ENCODE results near the gene AIF1.

The AIF1 gene

GRCh38 chr6:31641370-31641769 is 26.3 kb downstream of the AIF1 start:
- in situ Hi-C loops (cut with MboI; ENCODE audit: low sequenced_read_pairs), result no loop called here

- in situ Hi-C loops (cut with MboI; ENCODE audit: low sequenced_read_pairs), result no loop called here
Observed at GRCh38 chr6:31642798-31643570, 27.9 kb downstream of the AIF1 start.

- in situ Hi-C loops (cut with MboI; ENCODE audit: low sequenced_read_pairs), result no loop called here
Observed at GRCh38 chr6:31643818-31644454, 28.9 kb downstream of the AIF1 start.

- in situ Hi-C loops (cut with MboI; ENCODE audit: low sequenced_read_pairs), result no loop called here
Observed at GRCh38 chr6:31645325-31645724, 30.3 kb downstream of the AIF1 start.

- in situ Hi-C loops (cut with MboI; ENCODE audit: low sequenced_read_pairs), result no loop called here
Observed at GRCh38 chr6:31651602-31652191, 36.7 kb downstream of the AIF1 start.

GRCh38 chr6:31652925-31653724 is 38.1 kb downstream of the AIF1 start:
- in situ Hi-C loops (cut with MboI; ENCODE audit: low sequenced_read_pairs), result no loop called here

GRCh38 chr6:31654574-31655348 is 39.7 kb downstream of the AIF1 start:
- in situ Hi-C loops (cut with MboI; ENCODE audit: low sequenced_read_pairs), result no loop called here

- in situ Hi-C loops (cut with MboI; ENCODE audit: low sequenced_read_pairs), result no loop called here
Observed at GRCh38 chr6:31655349-31656237, 40.6 kb downstream of the AIF1 start, which contains the start of gene APOM. TSS of gene APOM (plus strand) at chr6:31655894. CDS start at chr6:31655967, 73 bp downstream.

GRCh38 chr6:31657406-31658157 is 42.5 kb downstream of the AIF1 start:
- in situ Hi-C loops (cut with MboI; ENCODE audit: low sequenced_read_pairs), result no loop called here

GRCh38 chr6:31658158-31658688 is 43.2 kb downstream of the AIF1 start:
- in situ Hi-C loops (cut with MboI; ENCODE audit: low sequenced_read_pairs), result no loop called here

GRCh38 chr6:31658983-31659648 is 44.1 kb downstream of the AIF1 start:
- in situ Hi-C loops (cut with MboI; ENCODE audit: low sequenced_read_pairs), result no loop called here

GRCh38 chr6:31659649-31660380 is 44.8 kb downstream of the AIF1 start:
- in situ Hi-C loops (cut with MboI; ENCODE audit: low sequenced_read_pairs), result no loop called here

GRCh38 chr6:31660381-31661261 is 45.6 kb downstream of the AIF1 start, which contains the start of gene C6orf47:
TSS of gene C6orf47 (minus strand) at chr6:31660778. CDS start at chr6:31659947, 831 bp downstream.
- in situ Hi-C loops (cut with MboI; ENCODE audit: low sequenced_read_pairs), result no loop called here

GRCh38 chr6:31661262-31662123 is 46.5 kb downstream of the AIF1 start:
- in situ Hi-C loops (cut with MboI; ENCODE audit: low sequenced_read_pairs), result no loop called here

GRCh38 chr6:31662124-31662723 is 47.2 kb downstream of the AIF1 start:
- in situ Hi-C loops (cut with MboI; ENCODE audit: low sequenced_read_pairs), result no loop called here
